Coronary artery (tissue), 2 donors: ENCODE measurements around the gene GYPC.

ENCODE experiments used
- DNase-seq: peaks from one replicate; pipeline ENCODE4 v3.0.0-alpha.2; 2017; ENCODE audit warnings: low spot score
- H3K27ac ChIP-seq, 2 donors: fragments of 200-600 bp; sonication (generic); one replicate each; pipeline ENCODE4 v1.5.1; 2016 to 2019
- H3K4me3 ChIP-seq: fragments of 200-600 bp; sonication (generic); 2 replicates; pipeline ENCODE4 v1.5.1; 2016; ENCODE audit warnings: mild to moderate bottlenecking, moderate library complexity
- TF ChIP-seq, protein P1 (sequence below): fragments of 200-600 bp; sonication (generic); IDR thresholded peaks from one replicate; pipeline ENCODE4 v1.5.1; 2019; ENCODE audit warnings: antibody characterized with exemption

The GYPC gene

DNA sequence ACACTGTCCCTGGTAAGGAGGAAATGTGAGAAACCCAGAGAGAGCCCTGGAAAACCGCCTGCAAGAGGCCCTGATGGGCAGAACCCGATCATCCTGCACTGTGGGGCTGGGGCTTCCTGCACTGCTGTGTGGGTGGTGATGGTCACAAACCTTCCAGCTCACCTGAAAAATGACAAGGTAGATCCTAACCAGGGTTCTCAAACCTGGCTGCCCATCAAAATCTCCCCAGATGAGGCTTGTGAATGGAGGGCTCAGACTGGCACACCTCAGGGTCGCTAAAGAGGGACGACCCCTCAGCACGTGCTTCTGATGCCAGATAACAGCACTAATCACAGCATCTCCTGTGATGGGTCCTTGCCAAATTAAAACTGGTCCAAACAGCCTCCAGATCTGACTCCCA is 74.7 kb downstream of the GYPC start:
- no peak for DNase-seq
- no peak overlapping the region for H3K27ac ChIP-seq
- H3K4me3 ChIP-seq, result no peak overlapping the region
- TF ChIP-seq, protein P1, sequence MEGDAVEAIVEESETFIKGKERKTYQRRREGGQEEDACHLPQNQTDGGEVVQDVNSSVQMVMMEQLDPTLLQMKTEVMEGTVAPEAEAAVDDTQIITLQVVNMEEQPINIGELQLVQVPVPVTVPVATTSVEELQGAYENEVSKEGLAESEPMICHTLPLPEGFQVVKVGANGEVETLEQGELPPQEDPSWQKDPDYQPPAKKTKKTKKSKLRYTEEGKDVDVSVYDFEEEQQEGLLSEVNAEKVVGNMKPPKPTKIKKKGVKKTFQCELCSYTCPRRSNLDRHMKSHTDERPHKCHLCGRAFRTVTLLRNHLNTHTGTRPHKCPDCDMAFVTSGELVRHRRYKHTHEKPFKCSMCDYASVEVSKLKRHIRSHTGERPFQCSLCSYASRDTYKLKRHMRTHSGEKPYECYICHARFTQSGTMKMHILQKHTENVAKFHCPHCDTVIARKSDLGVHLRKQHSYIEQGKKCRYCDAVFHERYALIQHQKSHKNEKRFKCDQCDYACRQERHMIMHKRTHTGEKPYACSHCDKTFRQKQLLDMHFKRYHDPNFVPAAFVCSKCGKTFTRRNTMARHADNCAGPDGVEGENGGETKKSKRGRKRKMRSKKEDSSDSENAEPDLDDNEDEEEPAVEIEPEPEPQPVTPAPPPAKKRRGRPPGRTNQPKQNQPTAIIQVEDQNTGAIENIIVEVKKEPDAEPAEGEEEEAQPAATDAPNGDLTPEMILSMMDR, result no peak

DNA sequence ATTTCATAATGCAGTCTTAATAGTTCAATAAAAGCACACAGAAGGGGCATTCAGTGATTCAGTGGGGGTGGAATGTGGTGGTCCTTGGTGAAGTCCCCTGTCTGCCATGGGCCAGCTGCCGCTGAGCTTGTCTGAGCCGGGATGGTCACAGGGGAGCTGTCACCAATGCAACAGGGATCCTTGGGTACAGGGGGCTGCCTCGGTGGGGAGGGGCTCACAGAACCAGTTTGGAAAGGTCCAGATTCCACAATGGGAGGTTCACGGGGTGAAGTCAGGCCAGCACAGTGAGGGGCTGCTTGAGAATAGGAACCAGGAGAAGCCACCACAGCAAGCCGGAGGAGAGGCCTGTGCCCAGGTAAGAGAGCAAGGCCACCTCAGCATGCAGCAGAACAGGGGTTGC is 75.4 kb downstream of the GYPC start:
- no peak for DNase-seq
- TF ChIP-seq, protein P1, result no peak
- Histone ChIP-seq H3K4me3 (no peak overlapping the region), H3K27ac (no peak overlapping the region)

DNA sequence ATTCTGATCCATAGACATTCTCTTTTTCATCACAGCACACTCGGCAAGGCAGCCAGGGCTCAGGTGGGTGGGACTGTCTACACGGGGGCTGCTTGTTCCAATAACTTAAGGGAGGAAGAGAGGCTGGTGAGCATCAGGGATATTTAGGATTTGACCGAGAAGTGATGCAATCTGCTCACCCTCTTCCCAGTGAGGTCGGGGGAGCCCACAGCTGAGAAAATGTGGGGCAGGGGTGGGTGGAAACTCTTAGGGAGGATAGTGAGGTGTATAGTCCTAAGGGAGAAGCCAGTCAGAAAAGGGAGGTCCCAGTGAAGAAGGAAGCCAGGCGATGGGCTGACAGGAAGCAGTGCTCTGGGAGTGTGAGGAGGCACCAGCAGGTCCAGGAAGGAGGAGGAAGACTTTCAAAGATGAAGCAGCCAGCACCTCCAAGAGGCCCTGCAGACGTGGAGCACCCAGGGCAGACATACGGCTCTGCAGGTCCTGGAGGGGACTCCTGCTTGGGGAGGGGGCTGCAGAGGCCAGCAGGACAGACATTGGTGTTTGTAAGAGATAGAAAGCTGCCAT is 76.8 kb downstream of the GYPC start:
- DNase-seq, result no peak
- Histone ChIP-seq H3K4me3 (no peak overlapping the region), H3K27ac (no peak overlapping the region)
- TF ChIP-seq, protein P1, result no peak

DNA sequence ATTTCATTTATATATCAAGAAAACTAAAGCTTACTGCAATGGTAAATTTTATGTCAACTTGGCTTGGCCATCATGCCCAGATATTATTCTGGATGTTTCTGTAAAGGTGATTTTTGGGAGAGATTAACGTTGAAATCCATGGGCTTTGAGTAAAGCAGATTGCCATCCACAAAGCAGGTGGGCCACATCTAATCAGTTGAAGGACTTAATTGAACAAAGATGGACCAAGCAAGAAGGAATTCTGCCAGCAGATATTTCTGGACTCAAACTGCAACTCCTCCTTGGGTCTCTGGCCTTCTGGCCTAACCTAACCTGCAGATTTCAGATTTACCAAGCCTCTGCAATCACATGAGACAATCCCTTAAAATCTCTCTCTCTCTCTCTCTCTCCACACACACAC is 77.8 kb downstream of the GYPC start:
- DNase-seq, result no peak
- Histone ChIP-seq H3K27ac (no peak overlapping the region), H3K4me3 (no peak overlapping the region)
- TF ChIP-seq, protein P1, result no peak

DNA sequence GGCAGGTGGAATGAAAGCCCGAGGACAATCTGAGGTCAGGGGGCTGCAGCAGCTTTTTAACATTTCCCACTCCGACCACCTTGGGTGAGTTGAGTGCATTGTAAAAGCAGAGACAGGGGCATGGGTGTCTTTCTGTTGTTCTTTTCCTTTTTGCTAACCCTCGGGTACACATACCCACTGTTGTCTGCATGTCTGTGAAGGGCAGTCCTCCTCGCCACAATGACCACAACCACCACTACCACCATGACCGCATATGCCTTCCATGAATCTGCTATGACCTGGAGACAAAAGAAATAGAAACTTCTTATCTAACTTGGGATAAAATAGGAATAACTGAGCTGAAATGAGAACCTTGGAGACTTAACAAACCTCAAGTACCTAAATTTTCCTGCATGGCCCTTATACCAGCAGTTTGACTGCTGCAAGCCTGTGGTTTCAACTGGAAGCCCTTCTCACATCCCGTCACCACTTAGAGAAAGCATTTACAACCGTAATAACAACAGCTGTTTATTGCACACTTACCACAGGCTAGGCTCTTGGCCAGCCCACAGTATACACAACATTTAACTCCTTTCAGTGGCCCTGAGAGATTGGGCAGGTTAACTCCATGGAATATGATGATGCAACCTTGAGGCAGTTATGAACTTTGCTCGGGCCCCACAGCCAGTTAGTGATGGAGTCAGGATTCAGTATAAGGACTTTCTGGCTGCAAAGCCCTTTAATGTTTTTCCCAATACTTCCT is 80.3 kb downstream of the GYPC start:
- TF ChIP-seq, protein P1, result no peak
- no peak overlapping the region for H3K27ac ChIP-seq
- no peak overlapping the region for H3K4me3 ChIP-seq
- DNase-seq, result no peak

DNA sequence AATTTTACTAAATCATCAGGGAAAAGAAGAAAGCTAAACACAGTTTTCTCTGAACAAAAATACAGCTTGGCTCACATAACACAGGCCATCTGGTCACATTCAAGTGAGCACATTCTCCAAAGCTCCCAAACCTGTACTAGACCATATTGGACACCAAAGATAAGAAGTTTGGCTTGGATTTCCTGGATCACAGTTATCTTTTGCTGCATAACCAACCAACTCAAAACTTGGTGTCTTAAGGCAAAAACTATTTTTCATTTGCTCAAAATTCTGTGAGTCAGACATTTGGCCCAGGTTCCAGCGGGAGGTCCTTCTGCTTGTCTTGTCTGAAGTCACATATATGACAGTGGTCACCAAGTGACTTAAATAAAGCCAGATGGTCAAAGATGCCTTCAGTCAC is 83.2 kb downstream of the GYPC start:
- TF ChIP-seq, protein P1, result no peak
- no peak overlapping the region for H3K27ac ChIP-seq
- DNase-seq, result no peak
- H3K4me3 ChIP-seq, result no peak overlapping the region

DNA sequence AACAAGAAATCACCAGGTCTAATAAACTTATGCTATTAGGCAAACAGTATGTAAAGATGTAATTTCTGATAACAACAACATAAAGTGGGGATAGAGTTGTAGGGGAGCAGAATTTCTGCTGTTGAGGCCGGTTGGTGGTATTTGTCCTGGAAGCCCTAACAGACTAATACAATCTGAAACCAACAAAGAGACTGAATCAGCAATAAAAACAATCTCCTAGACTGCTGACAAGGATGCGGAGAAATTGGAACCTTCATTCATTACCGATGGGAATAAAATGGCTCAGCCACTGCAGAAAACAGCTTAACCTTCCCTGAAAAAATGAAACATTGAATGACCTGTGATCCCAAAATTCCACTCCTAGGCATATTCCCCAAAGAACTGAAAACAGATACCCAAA is 88.7 kb downstream of the GYPC start:
- Histone ChIP-seq H3K4me3 (no peak overlapping the region), H3K27ac (no peak overlapping the region)
- no peak for DNase-seq
- TF ChIP-seq, protein P1, result no peak
